HFF-Myc (cell line): ENCODE measurements around the gene DGKI.

Experiments used
- DNase-seq: peaks from one replicate; pipeline ENCODE4 v3.0.0-alpha.2; 2011; ENCODE audit warnings: low read depth; ENCODE audit errors: extremely low read depth
- H3K4me3 ChIP-seq: replicated peaks from 2 replicates; pipeline ENCODE4 v1.5.1; 2011; ENCODE audit warnings: low read depth, mild to moderate bottlenecking, control low read depth, low read length
- TF ChIP-seq, protein P1 (sequence below): IDR thresholded peaks from 2 replicates; pipeline ENCODE4 v1.5.1; 2012; ENCODE audit warnings: mild to moderate bottlenecking, low read depth, low read length, control low read depth; ENCODE audit errors: missing control alignments

Gene DGKI

DNA sequence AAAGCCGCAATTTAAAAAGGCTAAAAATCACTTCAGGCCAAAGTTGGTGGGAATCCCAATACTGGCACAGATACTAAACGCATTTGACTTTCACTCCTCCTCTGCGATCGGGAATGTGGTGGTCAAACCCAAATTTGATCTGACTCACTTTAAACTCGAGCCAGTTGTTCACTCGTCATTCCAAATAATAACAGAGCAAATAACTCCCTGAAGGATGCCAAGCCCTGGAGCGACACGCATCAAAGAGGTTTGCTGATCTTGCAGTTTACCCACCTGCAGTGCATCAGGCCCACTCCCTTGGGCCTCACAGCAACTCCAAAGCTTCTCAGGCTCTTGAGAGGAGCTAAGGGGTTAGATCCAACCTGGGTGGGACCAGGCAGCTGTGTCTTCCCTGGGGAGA, 515.4 kb downstream of the DGKI start:
- TF ChIP-seq, protein P1, sequence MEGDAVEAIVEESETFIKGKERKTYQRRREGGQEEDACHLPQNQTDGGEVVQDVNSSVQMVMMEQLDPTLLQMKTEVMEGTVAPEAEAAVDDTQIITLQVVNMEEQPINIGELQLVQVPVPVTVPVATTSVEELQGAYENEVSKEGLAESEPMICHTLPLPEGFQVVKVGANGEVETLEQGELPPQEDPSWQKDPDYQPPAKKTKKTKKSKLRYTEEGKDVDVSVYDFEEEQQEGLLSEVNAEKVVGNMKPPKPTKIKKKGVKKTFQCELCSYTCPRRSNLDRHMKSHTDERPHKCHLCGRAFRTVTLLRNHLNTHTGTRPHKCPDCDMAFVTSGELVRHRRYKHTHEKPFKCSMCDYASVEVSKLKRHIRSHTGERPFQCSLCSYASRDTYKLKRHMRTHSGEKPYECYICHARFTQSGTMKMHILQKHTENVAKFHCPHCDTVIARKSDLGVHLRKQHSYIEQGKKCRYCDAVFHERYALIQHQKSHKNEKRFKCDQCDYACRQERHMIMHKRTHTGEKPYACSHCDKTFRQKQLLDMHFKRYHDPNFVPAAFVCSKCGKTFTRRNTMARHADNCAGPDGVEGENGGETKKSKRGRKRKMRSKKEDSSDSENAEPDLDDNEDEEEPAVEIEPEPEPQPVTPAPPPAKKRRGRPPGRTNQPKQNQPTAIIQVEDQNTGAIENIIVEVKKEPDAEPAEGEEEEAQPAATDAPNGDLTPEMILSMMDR: no peak
- DNase-seq: no peak
- H3K4me3 ChIP-seq: no peak overlapping the region
